Hypothalamus (tissue), 51 donors: Measurements from ENCODE around the gene CNOT2.
"Not testable (repeated sequence)": the region's sequence is repeated elsewhere in the genome, so short reads cannot be mapped to it uniquely, and the experiment has no call there.

ENCODE experiments used
- DNase-seq, 51 donors: peaks; one replicate each; lab custom pipeline; 2025; lab: John Stamatoyannopoulos, UW

Gene CNOT2

GRCh38 chr12:70304684-70305555, 61.7 kb downstream of the CNOT2 start:
- DNase-seq: not testable (repeated sequence)

GRCh38 chr12:70305794-70306193, 62.6 kb downstream of the CNOT2 start:
- no peak for DNase-seq

- no peak for DNase-seq
Observed at GRCh38 chr12:70306676-70307075, 63.4 kb downstream of the CNOT2 start.

- DNase-seq: no peak
Observed at GRCh38 chr12:70307868-70308267, 64.6 kb downstream of the CNOT2 start.

GRCh38 chr12:70309348-70309747, 66.1 kb downstream of the CNOT2 start:
- no peak for DNase-seq

- DNase-seq: no peak
Observed at GRCh38 chr12:70314145-70314544, 70.9 kb downstream of the CNOT2 start.

- no peak for DNase-seq
Observed at GRCh38 chr12:70317781-70318180, 74.5 kb downstream of the CNOT2 start.

- DNase-seq: no peak
Observed at GRCh38 chr12:70319605-70320004, 76.4 kb downstream of the CNOT2 start.

GRCh38 chr12:70321191-70321590, 78.0 kb downstream of the CNOT2 start:
- no peak for DNase-seq

- no peak for DNase-seq
Observed at GRCh38 chr12:70327541-70327940, 84.3 kb downstream of the CNOT2 start.

- no peak for DNase-seq
Observed at GRCh38 chr12:70329728-70330127, 86.5 kb downstream of the CNOT2 start.

GRCh38 chr12:70330158-70330557, 86.9 kb downstream of the CNOT2 start:
- no peak for DNase-seq

GRCh38 chr12:70332236-70332635, 89.0 kb downstream of the CNOT2 start:
- no peak for DNase-seq

- no peak for DNase-seq
Observed at GRCh38 chr12:70334742-70335141, 91.5 kb downstream of the CNOT2 start.

- DNase-seq: no peak
Observed at GRCh38 chr12:70338531-70338930, 95.3 kb downstream of the CNOT2 start.

GRCh38 chr12:70351076-70351475, 107.8 kb downstream of the CNOT2 start:
- no peak for DNase-seq

GRCh38 chr12:70353780-70354660, 110.8 kb downstream of the CNOT2 start:
- DNase-seq: no peak

GRCh38 chr12:70354787-70355186, 111.6 kb downstream of the CNOT2 start:
- no peak for DNase-seq

GRCh38 chr12:70355972-70356371, 112.7 kb downstream of the CNOT2 start:
- no peak for DNase-seq

- DNase-seq: no peak
Observed at GRCh38 chr12:70359458-70360197, 116.4 kb downstream of the CNOT2 start.

GRCh38 chr12:70360218-70360617, 117.0 kb downstream of the CNOT2 start:
- DNase-seq: no peak
